ENCODE measurements around the gene ALX3.

ALX3 gene

GRCh38 chr1:110070671-110071242 lies at the start of gene ALX3:
Gene ALX3 (minus strand): TSS chr1:110070672. CDS start chr1:110070612, 60 bp downstream.
- FAIRE-seq, result no peak

- no peak for FAIRE-seq
Observed at GRCh38 chr1:110119843-110120242, 49.4 kb upstream of the ALX3 start.

GRCh38 chr1:110118636-110119396 lies 48.3 kb upstream of the ALX3 start:
- FAIRE-seq, result no peak

- FAIRE-seq, result no peak
Observed at GRCh38 chr1:110114784-110115183, 44.3 kb upstream of the ALX3 start.

- no peak for FAIRE-seq
Observed at GRCh38 chr1:110114173-110114572, 43.7 kb upstream of the ALX3 start.

GRCh38 chr1:110113551-110113950 lies 43.1 kb upstream of the ALX3 start:
- FAIRE-seq, result no peak

- no peak for FAIRE-seq
Observed at GRCh38 chr1:110112656-110113055, 42.2 kb upstream of the ALX3 start.

GRCh38 chr1:110112143-110112542 lies 41.7 kb upstream of the ALX3 start, which contains the start of gene UBL4B:
Gene UBL4B (plus strand): TSS chr1:110112443. CDS start chr1:110112535, 92 bp downstream.
- no peak for FAIRE-seq

- no peak for FAIRE-seq
Observed at GRCh38 chr1:110111081-110111480, 40.6 kb upstream of the ALX3 start.

- no peak for FAIRE-seq
Observed at GRCh38 chr1:110107867-110108469, 37.5 kb upstream of the ALX3 start.

- FAIRE-seq, result no peak
Observed at GRCh38 chr1:110106013-110106941, 35.8 kb upstream of the ALX3 start.

- FAIRE-seq, result no peak
Observed at GRCh38 chr1:110102081-110102480, 31.6 kb upstream of the ALX3 start.

GRCh38 chr1:110100335-110100734 lies 29.9 kb upstream of the ALX3 start:
- no peak for FAIRE-seq

- no peak for FAIRE-seq
Observed at GRCh38 chr1:110098222-110099026, 28.0 kb upstream of the ALX3 start.

- no peak for FAIRE-seq
Observed at GRCh38 chr1:110097507-110098221, 27.2 kb upstream of the ALX3 start.

- no peak for FAIRE-seq
Observed at GRCh38 chr1:110094931-110095654, 24.6 kb upstream of the ALX3 start.

GRCh38 chr1:110092991-110093390 lies 22.5 kb upstream of the ALX3 start:
- FAIRE-seq, result no peak

GRCh38 chr1:110091791-110092190 lies 21.3 kb upstream of the ALX3 start:
- FAIRE-seq, result no peak

- no peak for FAIRE-seq
Observed at GRCh38 chr1:110091381-110091780, 20.9 kb upstream of the ALX3 start.

GRCh38 chr1:110089561-110090275 lies 19.2 kb upstream of the ALX3 start:
- FAIRE-seq, result no peak
